Loucy (cell line): ENCODE data around the gene MYH6.
"Not testable (repeated sequence)": the region's sequence is repeated elsewhere in the genome, so short reads cannot be mapped to it uniquely, and the experiment has no call there.

Experiments
- H2AFZ ChIP-seq: fragments of 200-600 bp; sonication (generic); 2 replicates; pipeline ENCODE4 v1.6.0; 2016; ENCODE audit warnings: antibody characterized with exemption, mild to moderate bottlenecking, low read length, moderate library complexity
- H3F3A ChIP-seq: fragments of 200-600 bp; 2 replicates; pipeline ENCODE4 v1.6.0; 2016; ENCODE audit warnings: antibody characterized with exemption, low read depth, mild to moderate bottlenecking
- H3K27me3 ChIP-seq: fragments of 200-600 bp; sonication (generic); 2 replicates; pipeline ENCODE4 v1.6.1; 2014; ENCODE audit warnings: low read length, mild to moderate bottlenecking; ENCODE audit not compliant: insufficient read depth, poor library complexity, severe bottlenecking
- H3K36me3 ChIP-seq: fragments of 200-600 bp; sonication (generic); 2 replicates; pipeline ENCODE4 v1.6.1; 2016; ENCODE audit warnings: low read length; ENCODE audit not compliant: insufficient read depth
- H3K4me1 ChIP-seq: fragments of 200-600 bp; sonication (generic); 2 replicates; pipeline ENCODE4 v1.5.1; 2014; ENCODE audit warnings: low read length, mild to moderate bottlenecking; ENCODE audit not compliant: insufficient read depth, poor library complexity, severe bottlenecking
- H3K4me2 ChIP-seq: fragments of 200-600 bp; sonication (generic); 2 replicates; pipeline ENCODE4 v1.6.0; 2014; ENCODE audit warnings: antibody characterized with exemption, low read length, low read depth, mild to moderate bottlenecking; ENCODE audit not compliant: poor library complexity, severe bottlenecking
- H3K4me3 ChIP-seq: fragments of 200-600 bp; sonication (generic); 2 replicates; pipeline ENCODE4 v1.5.1; 2014; ENCODE audit warnings: low read length, mild to moderate bottlenecking, mixed read lengths; ENCODE audit not compliant: poor library complexity, severe bottlenecking
- H3K79me2 ChIP-seq: fragments of 200-600 bp; sonication (generic); 2 replicates; pipeline ENCODE4 v1.6.1; 2014; ENCODE audit warnings: low read length; ENCODE audit not compliant: insufficient read depth
- H3K9ac ChIP-seq: fragments of 200-600 bp; sonication (generic); 2 replicates; pipeline ENCODE4 v1.6.0; 2014; ENCODE audit warnings: mild to moderate bottlenecking, low read depth, low read length, moderate library complexity; ENCODE audit not compliant: poor library complexity, severe bottlenecking
- H3K9me2 ChIP-seq: fragments of 200-600 bp; sonication (generic); replicated peaks from 2 replicates; pipeline ENCODE4 v1.6.1; 2016; ENCODE audit warnings: low read depth, low read length, mixed read lengths
- H3K9me3 ChIP-seq: fragments of 200-600 bp; sonication (generic); 2 replicates; pipeline ENCODE4 v1.6.1; 2014; ENCODE audit warnings: mild to moderate bottlenecking, antibody characterized with exemption, low read length, low read depth; ENCODE audit not compliant: insufficient read depth
- H4K20me1 ChIP-seq: fragments of 200-600 bp; sonication (generic); 2 replicates; pipeline ENCODE4 v1.6.0; 2014; ENCODE audit warnings: antibody characterized with exemption, low read length, mild to moderate bottlenecking; ENCODE audit not compliant: insufficient read depth, poor library complexity, severe bottlenecking
- EZH2phosphoT487 ChIP-seq: fragments of 200-600 bp; IDR thresholded peaks from 2 replicates; pipeline ENCODE4 v1.6.1; 2018; ENCODE audit warnings: antibody characterized with exemption, mild to moderate bottlenecking, moderate library complexity, borderline replicate concordance
- TF ChIP-seq, protein P1 (sequence below): fragments of 200-600 bp; sonication (generic); conservative IDR thresholded peaks from 2 replicates; pipeline ENCODE4 v1.5.1; 2014; ENCODE audit warnings: mild to moderate bottlenecking, antibody characterized with exemption, low read length

Gene MYH6

GRCh38 chr14:23430723-23431085 lies 22.6 kb upstream of the MYH6 start:
- TF ChIP-seq, protein P1, sequence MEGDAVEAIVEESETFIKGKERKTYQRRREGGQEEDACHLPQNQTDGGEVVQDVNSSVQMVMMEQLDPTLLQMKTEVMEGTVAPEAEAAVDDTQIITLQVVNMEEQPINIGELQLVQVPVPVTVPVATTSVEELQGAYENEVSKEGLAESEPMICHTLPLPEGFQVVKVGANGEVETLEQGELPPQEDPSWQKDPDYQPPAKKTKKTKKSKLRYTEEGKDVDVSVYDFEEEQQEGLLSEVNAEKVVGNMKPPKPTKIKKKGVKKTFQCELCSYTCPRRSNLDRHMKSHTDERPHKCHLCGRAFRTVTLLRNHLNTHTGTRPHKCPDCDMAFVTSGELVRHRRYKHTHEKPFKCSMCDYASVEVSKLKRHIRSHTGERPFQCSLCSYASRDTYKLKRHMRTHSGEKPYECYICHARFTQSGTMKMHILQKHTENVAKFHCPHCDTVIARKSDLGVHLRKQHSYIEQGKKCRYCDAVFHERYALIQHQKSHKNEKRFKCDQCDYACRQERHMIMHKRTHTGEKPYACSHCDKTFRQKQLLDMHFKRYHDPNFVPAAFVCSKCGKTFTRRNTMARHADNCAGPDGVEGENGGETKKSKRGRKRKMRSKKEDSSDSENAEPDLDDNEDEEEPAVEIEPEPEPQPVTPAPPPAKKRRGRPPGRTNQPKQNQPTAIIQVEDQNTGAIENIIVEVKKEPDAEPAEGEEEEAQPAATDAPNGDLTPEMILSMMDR = no peak
- no peak for TF ChIP-seq EZH2phosphoT487
- Histone ChIP-seq H3K9me3 (no peaks in the 10 kb centered on the region), H3F3A (no peaks in the 10 kb centered on the region), H3K4me1 (no peaks in the 10 kb centered on the region), H3K79me2 (no peaks in the 10 kb centered on the region), H3K9ac (no peak overlapping the region), H3K4me2 (no peak overlapping the region), H3K36me3 (no peaks in the 10 kb centered on the region), H3K9me2 (no peaks in the 10 kb centered on the region), H2AFZ (no peak overlapping the region), H4K20me1 (no peaks in the 10 kb centered on the region), H3K27me3 (no peaks in the 10 kb centered on the region), H3K4me3 (no peak overlapping the region)

- H3K36me3 ChIP-seq = no peaks in the 10 kb centered on the region
- no peaks in the 10 kb centered on the region for H3K9me2 ChIP-seq
- H3K9me3 ChIP-seq = no peaks in the 10 kb centered on the region
- no peaks in the 10 kb centered on the region for H3K27me3 ChIP-seq
- H3K9ac ChIP-seq = no peak overlapping the region
- no peak overlapping the region for H2AFZ ChIP-seq
- H3F3A ChIP-seq = no peaks in the 10 kb centered on the region
- H3K79me2 ChIP-seq = no peaks in the 10 kb centered on the region
- no peak overlapping the region for H3K4me2 ChIP-seq
- TF ChIP-seq, protein P1 = no peak
- no peak for TF ChIP-seq EZH2phosphoT487
- H4K20me1 ChIP-seq = no peaks in the 10 kb centered on the region
- no peak overlapping the region for H3K4me3 ChIP-seq
- H3K4me1 ChIP-seq = no peaks in the 10 kb centered on the region
These were observed 22.1 kb upstream of the MYH6 start for GRCh38 chr14:23430016-23430722.

GRCh38 chr14:23428686-23429495 lies 20.8 kb upstream of the MYH6 start:
- no peaks in the 10 kb centered on the region for H3K9me3 ChIP-seq
- no peak overlapping the region for H3K9ac ChIP-seq
- no peak for TF ChIP-seq EZH2phosphoT487
- TF ChIP-seq, protein P1 = no peak
- no peaks in the 10 kb centered on the region for H3F3A ChIP-seq
- H2AFZ ChIP-seq = no peak overlapping the region
- no peaks in the 10 kb centered on the region for H3K27me3 ChIP-seq
- no peaks in the 10 kb centered on the region for H3K4me1 ChIP-seq
- H3K36me3 ChIP-seq = no peaks in the 10 kb centered on the region
- no peak overlapping the region for H3K4me3 ChIP-seq
- H3K9me2 ChIP-seq = no peaks in the 10 kb centered on the region
- H3K79me2 ChIP-seq = no peaks in the 10 kb centered on the region
- no peaks in the 10 kb centered on the region for H4K20me1 ChIP-seq
- H3K4me2 ChIP-seq = no peak overlapping the region

DNA sequence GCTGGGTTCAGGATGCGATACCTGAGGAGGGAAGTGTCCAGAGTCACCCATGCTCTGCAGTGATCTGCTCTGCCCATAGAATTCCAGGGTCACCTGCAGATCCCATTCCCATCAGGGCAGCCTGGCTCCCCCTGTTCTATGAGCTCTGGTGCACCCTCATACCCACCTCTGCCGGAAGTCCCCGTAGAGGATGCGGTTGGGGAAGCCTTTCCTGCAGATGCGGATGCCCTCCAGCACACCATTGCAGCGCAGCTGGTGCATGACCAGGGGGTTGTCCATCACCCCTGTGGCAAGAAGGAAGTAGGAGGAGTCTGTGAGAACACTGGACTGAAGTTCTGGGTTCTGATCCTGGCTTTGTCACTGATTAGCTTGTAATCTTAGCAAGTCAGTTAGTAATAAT lies 17.7 kb upstream of the MYH6 start:
- not testable (repeated sequence) for H3F3A ChIP-seq, H3K9ac ChIP-seq, H3K9me2 ChIP-seq, H3K79me2 ChIP-seq, H3K4me3 ChIP-seq, H3K36me3 ChIP-seq, H3K27me3 ChIP-seq, H4K20me1 ChIP-seq, H3K4me1 ChIP-seq, H3K9me3 ChIP-seq, H2AFZ ChIP-seq, H3K4me2 ChIP-seq
